ENCODE results near the gene LPP.

LPP gene

GRCh38 chr3:188434594-188434993 is 280.6 kb downstream of the LPP start:
- no peak overlapping the region for H3K9ac ChIP-seq (ENCODE audit: low read length)
- TF ChIP-seq EZH2phosphoT487 (conservative IDR thresholded peaks at IDR 0.05; ENCODE audit: low read length) (no peak), CTCF (IDR thresholded peaks at IDR 0.05; ENCODE audit: insufficient read depth, low read length, poor library complexity, severe bottlenecking) (no peak)
- H3K9me2 ChIP-seq (replicated peaks; ENCODE audit: insufficient read depth, low read length), result no peaks in the 10 kb centered on the region
- H3K4me3 ChIP-seq (ENCODE audit: insufficient read depth, low read length, poor library complexity, severe bottlenecking), result no peak overlapping the region
- no peak overlapping the region for H3K4me2 ChIP-seq (ENCODE audit: low read depth, low read length, poor library complexity, severe bottlenecking)
- H3K9me3 ChIP-seq (ENCODE audit: insufficient read depth, low read length), result no peaks in the 10 kb centered on the region
- H3K27me3 ChIP-seq (ENCODE audit: low read length), result no peaks in the 10 kb centered on the region
- H3K79me2 ChIP-seq (ENCODE audit: insufficient read depth, low read length), result no peaks in the 10 kb centered on the region
- H3K27ac ChIP-seq (ENCODE audit: low read depth, low read length), result no peak overlapping the region
- H3K36me3 ChIP-seq (ENCODE audit: low read length), result no peaks in the 10 kb centered on the region; the same call in 1 of the 2 replicates
- H2AFZ ChIP-seq (ENCODE audit: low read depth, low read length, severe bottlenecking), result no peak overlapping the region
- H4K20me1 ChIP-seq (ENCODE audit: low read depth, low read length), result no peaks in the 10 kb centered on the region
- no peaks in the 10 kb centered on the region for H3F3A ChIP-seq (ENCODE audit: insufficient read depth)

- Histone ChIP-seq H4K20me1 (ENCODE audit: low read depth, low read length) (no peaks in the 10 kb centered on the region), H3K9me3 (ENCODE audit: insufficient read depth, low read length) (no peaks in the 10 kb centered on the region), H3K27me3 (ENCODE audit: low read length) (no peaks in the 10 kb centered on the region), H3K36me3 (ENCODE audit: low read length) (no peaks in the 10 kb centered on the region; the same call in 1 of the 2 replicates), H3F3A (ENCODE audit: insufficient read depth) (no peaks in the 10 kb centered on the region), H3K4me2 (ENCODE audit: low read depth, low read length, poor library complexity, severe bottlenecking) (no peak overlapping the region), H3K9me2 (replicated peaks; ENCODE audit: insufficient read depth, low read length) (no peaks in the 10 kb centered on the region), H3K4me3 (ENCODE audit: insufficient read depth, low read length, poor library complexity, severe bottlenecking) (no peak overlapping the region), H3K9ac (ENCODE audit: low read length) (no peak overlapping the region), H3K79me2 (ENCODE audit: insufficient read depth, low read length) (no peaks in the 10 kb centered on the region), H2AFZ (ENCODE audit: low read depth, low read length, severe bottlenecking) (no peak overlapping the region), H3K27ac (ENCODE audit: low read depth, low read length) (no peak overlapping the region)
- TF ChIP-seq EZH2phosphoT487 (conservative IDR thresholded peaks at IDR 0.05; ENCODE audit: low read length), result no peak
- TF ChIP-seq CTCF (IDR thresholded peaks at IDR 0.05; ENCODE audit: insufficient read depth, low read length, poor library complexity, severe bottlenecking), result no peak
These were observed 281.3 kb downstream of the LPP start for GRCh38 chr3:188435266-188435665.

- H3K9me2 ChIP-seq (replicated peaks; ENCODE audit: insufficient read depth, low read length), result no peaks in the 10 kb centered on the region
- no peak overlapping the region for H3K4me3 ChIP-seq (ENCODE audit: insufficient read depth, low read length, poor library complexity, severe bottlenecking)
- no peaks in the 10 kb centered on the region for H3K9me3 ChIP-seq (ENCODE audit: insufficient read depth, low read length)
- no peak overlapping the region for H2AFZ ChIP-seq (ENCODE audit: low read depth, low read length, severe bottlenecking)
- H3F3A ChIP-seq (ENCODE audit: insufficient read depth), result no peaks in the 10 kb centered on the region
- no peak overlapping the region for H3K27ac ChIP-seq (ENCODE audit: low read depth, low read length)
- no peaks in the 10 kb centered on the region for H3K79me2 ChIP-seq (ENCODE audit: insufficient read depth, low read length)
- TF ChIP-seq CTCF (IDR thresholded peaks at IDR 0.05; ENCODE audit: insufficient read depth, low read length, poor library complexity, severe bottlenecking) (no peak), EZH2phosphoT487 (conservative IDR thresholded peaks at IDR 0.05; ENCODE audit: low read length) (no peak)
- no peaks in the 10 kb centered on the region; the same call in 1 of the 2 replicates for H3K36me3 ChIP-seq (ENCODE audit: low read length)
- no peaks in the 10 kb centered on the region for H4K20me1 ChIP-seq (ENCODE audit: low read depth, low read length)
- no peak overlapping the region for H3K4me2 ChIP-seq (ENCODE audit: low read depth, low read length, poor library complexity, severe bottlenecking)
- no peak overlapping the region for H3K9ac ChIP-seq (ENCODE audit: low read length)
- no peaks in the 10 kb centered on the region for H3K27me3 ChIP-seq (ENCODE audit: low read length)
These were observed 284.0 kb downstream of the LPP start for GRCh38 chr3:188437926-188438325.

Measured in SU-DHL-6 (cell line).